Kidney (tissue), 14 donors: ENCODE results near the gene DOK6. TPM values are rescaled to one million over a fixed set of nuclear protein-coding genes. Genes with fewer than 3 reads are reported as not detected.

ENCODE experiments used
- DNase-seq, 5 donors: peaks; one replicate each; pipeline ENCODE4 v3.0.0-alpha.2; 2013 to 2020
- FAIRE-seq: peaks from 2 replicates; lab custom pipeline; 2012; peaks lifted over from hg19 to GRCh38; lab: Jason Lieb, UNC
- H3K27ac ChIP-seq, 2 donors: one replicate each; pipeline ENCODE4 v1.7.0; 2013; ENCODE audit warnings: low read depth in 2 of 2, low read length in 2 of 2, inconsistent platforms in 1 of 2
- H3K27me3 ChIP-seq: one replicate; pipeline ENCODE4 v1.7.1; 2013; ENCODE audit warnings: low read length, inconsistent platforms; ENCODE audit not compliant: control insufficient read depth, insufficient read depth
- H3K36me3 ChIP-seq, 3 donors: one replicate each; pipeline versions ENCODE4 v1.7.0 to v1.7.1; 2013; ENCODE audit warnings: low read length in 3 of 3, control low read depth in 1 of 3, inconsistent platforms in 1 of 3; ENCODE audit not compliant: insufficient read depth in 3 of 3, control insufficient read depth in 2 of 3
- H3K4me1 ChIP-seq, 3 donors: one replicate each; pipeline versions ENCODE4 v1.7.0 to v1.7.1; 2013; ENCODE audit warnings: low read length in 3 of 3, inconsistent platforms in 1 of 3, low read depth in 1 of 3; ENCODE audit not compliant: control insufficient read depth in 2 of 3, insufficient read depth in 2 of 3
- H3K4me3 ChIP-seq, 3 donors: one replicate each; pipeline versions ENCODE4 v1.7.0 to v1.8.1; 2013; ENCODE audit warnings: low read length in 3 of 3, control low read depth in 1 of 3, inconsistent platforms in 1 of 3
- H3K9ac ChIP-seq, 3 donors: one replicate each; pipeline versions ENCODE4 v1.7.0 to v1.7.1; 2013; ENCODE audit warnings: low read length in 3 of 3, control low read depth in 1 of 3, inconsistent platforms in 1 of 3
- H3K9me3 ChIP-seq, 3 donors: one replicate each; pipeline versions ENCODE4 v1.7.0 to v1.7.1; 2013; ENCODE audit warnings: low read length in 3 of 3, control low read depth in 1 of 3, inconsistent platforms in 1 of 3; ENCODE audit not compliant: control insufficient read depth in 2 of 3, insufficient read depth in 1 of 3
- CTCF ChIP-seq: IDR thresholded peaks from 3 replicates; pipeline ENCODE4 v1.5.1; 2012; ENCODE audit warnings: mild to moderate bottlenecking, moderate library complexity, borderline replicate concordance; ENCODE audit not compliant: insufficient read depth; ENCODE audit errors: extremely low read depth
- intact Hi-C: fragments of 100-400 bp; cut with DNase I; formaldehyde crosslinking; loops from one replicate; pipeline ENCODE4 v1.11.1; 2022
- polyA plus RNA-seq: library from polyadenylated mRNA; stranded (reverse); fragments of 350-450 nt; fragmentation: Illumina TruSeq; extraction: RNeasy Lipid Tissue Mini Kit (QIAGEN cat#74804); gene quantifications from one replicate; pipeline ENCODE4 v1.2.3, GENCODE V29; 2014; ENCODE audit warnings: low read depth, low replicate concordance; ENCODE audit not compliant: insufficient read depth
- total RNA-seq: library from RNA; stranded (reverse); fragmentation: NEBNext Ultra II Directional; extraction: Animal tissue kit (Norgen Biotek cat#: 25700); gene quantifications from one replicate; pipeline ENCODE4 v1.2.1, GENCODE V29; 2021
- donor health status: control.
- donor health status: control.
- donor health status: control.
- donor health status: control.
- donor health status: control.
- donor health status: DM: yes; HTN: yes; CAD: no.
- donor health status: Normal renal cell carcinoma (clear cell type).

DOK6 gene
- total and polyA plus RNA-seq, 2 donors from 2014 or later = 3.8 to 4.6 TPM

GRCh38 chr18:69494841-69495240 is 94.2 kb downstream of the DOK6 start:
- Histone ChIP-seq H3K36me3 (no peaks in the 10 kb centered on the region), H3K27me3 (no peaks in the 10 kb centered on the region), H3K4me1 (no peaks in the 10 kb centered on the region), H3K4me3 (no peak overlapping the region), H3K27ac (no peak overlapping the region), H3K9ac (no peak overlapping the region), H3K9me3 (no peaks in the 10 kb centered on the region)
- no peak for TF ChIP-seq CTCF
- no peak for FAIRE-seq
- intact Hi-C loops = no loop called here
- DNase-seq = no peak

GRCh38 chr18:69495338-69495737 is 94.7 kb downstream of the DOK6 start:
- peak in 1 of 5 donors; percentile 47 for DNase-seq

GRCh38 chr18:69495841-69496533 is 95.3 kb downstream of the DOK6 start:
- Histone ChIP-seq H3K27ac (no peak overlapping the region), H3K36me3 (no peaks in the 10 kb centered on the region), H3K9me3 (no peaks in the 10 kb centered on the region), H3K4me3 (no peak overlapping the region), H3K27me3 (no peaks in the 10 kb centered on the region), H3K9ac (no peak overlapping the region), H3K4me1 (no peaks in the 10 kb centered on the region)
- intact Hi-C loops = no loop called here
- DNase-seq (peak in 1 of 5 donors; percentile 46), FAIRE-seq (no peak)
- no peak for TF ChIP-seq CTCF

More at GRCh38 chr18:69495338-69495737, 94.7 kb downstream of the DOK6 start:
- H3K27ac ChIP-seq = no peak overlapping the region
- no peaks in the 10 kb centered on the region for H3K27me3 ChIP-seq
- H3K4me1 ChIP-seq = no peaks in the 10 kb centered on the region
- intact Hi-C loops = no loop called here
- no peak for TF ChIP-seq CTCF
- H3K9ac ChIP-seq = no peak overlapping the region
- no peak for FAIRE-seq
- no peaks in the 10 kb centered on the region for H3K9me3 ChIP-seq
- no peaks in the 10 kb centered on the region for H3K36me3 ChIP-seq
- no peak overlapping the region for H3K4me3 ChIP-seq
